ENCODE measurements around the gene BHLHE41.

The BHLHE41 gene

DNA sequence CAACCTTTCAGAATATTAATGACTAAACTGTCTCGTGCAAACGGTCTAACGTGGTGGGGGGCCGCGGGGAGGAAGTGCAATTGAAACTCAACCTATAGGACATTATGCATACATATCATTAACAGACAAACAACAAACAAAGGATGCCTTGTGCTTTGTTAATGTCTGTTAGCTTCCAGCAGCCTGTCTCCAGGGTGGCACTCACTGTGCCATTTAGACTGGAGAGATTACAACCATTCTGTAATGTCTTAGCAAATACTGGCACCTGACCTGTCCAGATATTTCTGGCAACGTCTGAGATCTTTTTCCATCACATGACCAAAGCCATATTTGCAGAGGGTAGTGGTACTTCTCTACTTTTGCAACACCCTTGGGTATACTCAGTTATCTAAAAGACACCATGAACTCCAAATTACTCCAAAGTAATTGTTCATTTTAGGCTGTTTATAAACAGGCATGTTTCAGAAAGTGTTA is 11.6 kb downstream of the BHLHE41 start:
- DNase-seq: peak; percentile 23

DNA sequence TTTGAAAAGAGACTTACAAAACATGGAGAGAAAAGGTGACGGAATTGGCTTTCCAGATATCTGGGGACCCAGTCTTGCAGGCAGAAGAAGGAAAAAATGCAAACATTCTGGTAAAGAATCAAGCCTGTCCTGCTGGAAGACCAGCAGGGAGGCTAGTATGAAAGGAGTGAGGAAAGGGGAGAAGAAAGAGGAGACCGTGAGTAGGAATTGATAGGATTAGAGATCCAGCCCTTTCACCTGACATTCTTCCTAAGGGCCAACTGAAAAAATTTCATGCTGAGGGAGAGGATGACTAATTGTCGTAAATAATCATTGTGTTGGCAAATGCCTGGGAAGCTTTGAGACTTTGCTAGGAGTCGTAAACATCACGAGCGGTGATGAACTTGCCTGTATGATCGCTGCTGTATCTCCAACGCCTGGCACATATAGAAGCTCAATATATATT is 12.1 kb downstream of the BHLHE41 start:
- no peak for DNase-seq

DNA sequence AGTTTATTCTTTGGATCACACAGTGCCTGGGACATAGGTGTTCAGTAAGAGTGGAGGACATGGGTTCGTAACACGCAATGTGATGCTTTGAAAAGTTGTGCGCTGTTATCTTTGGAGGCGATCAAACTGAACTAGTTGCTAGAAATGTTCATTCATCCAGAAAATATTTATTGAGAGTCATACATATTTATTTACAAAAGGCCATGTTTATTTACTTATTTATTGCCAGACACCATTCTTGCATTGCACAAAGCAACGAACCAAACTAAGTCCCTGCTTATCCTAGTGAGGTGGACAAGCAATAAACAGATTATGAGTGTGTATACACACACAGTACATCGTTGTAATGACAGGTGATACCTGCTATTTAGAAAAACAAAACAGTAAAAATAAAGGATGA is 12.6 kb downstream of the BHLHE41 start:
- DNase-seq: no peak

DNA sequence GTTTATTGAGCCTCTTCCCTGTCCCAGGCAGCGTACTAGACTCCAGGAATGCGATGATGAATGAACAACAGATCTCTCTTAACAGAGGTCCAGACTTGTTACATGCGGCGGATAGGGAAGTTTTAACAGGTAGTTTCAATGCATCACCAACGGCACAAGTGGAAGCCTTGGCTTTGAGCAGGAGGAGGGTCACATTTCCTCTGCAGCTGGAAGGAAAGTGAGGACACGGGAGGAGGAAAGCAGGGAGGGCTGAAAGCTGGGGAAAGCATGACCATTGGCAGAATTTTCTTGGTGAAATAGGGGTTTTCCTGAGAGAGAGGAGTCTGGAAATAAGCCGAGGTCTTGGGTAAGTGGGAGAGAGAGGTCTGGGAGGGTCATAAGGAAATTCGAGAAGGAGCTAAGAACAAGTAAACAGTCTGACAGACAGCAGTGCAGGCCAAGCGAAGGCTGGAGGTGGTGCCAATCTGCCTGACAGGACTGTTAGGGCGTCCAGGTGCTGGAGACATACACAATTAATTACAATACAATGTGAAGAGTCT is 15.4 kb downstream of the BHLHE41 start:
- no peak for DNase-seq

DNA sequence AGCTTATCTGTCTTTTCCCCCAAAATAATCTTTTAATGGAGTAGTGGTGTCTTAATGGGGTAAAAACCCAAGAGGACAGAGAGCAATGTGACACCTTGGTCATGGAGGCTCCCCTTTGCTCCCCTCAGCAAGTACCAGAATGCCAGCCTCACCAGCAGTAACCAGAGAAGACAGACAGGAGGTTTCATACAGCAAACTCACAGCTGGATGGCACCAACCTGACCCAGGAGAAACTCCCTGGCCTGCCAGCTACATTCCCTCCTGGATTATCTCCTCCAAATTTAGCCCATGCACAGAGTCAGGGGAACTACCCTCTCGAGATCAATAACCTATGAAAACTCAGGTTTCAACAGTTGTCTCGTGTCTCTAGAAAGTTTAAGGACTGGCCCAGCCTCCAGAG is 15.9 kb downstream of the BHLHE41 start:
- no peak for DNase-seq

DNA sequence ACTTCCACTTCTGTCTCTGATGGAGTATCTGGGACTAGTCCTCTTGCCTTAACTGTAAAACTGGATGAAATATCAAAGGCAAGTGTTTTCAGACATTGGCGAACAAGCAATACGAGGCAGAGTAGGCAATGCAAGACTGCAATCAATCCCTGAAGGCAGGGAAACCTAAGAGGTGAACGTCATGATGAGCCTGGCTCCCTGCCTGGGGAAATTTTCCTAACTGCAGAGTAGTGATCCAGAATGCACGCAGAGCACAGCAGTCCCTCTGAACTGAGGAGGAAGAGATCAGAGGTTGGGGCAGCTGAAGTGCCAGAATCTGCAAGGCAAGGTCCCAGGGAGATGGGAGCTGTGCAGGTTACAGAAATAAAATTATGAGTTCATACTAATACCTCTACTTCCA is 18.5 kb downstream of the BHLHE41 start:
- no peak for DNase-seq

DNA sequence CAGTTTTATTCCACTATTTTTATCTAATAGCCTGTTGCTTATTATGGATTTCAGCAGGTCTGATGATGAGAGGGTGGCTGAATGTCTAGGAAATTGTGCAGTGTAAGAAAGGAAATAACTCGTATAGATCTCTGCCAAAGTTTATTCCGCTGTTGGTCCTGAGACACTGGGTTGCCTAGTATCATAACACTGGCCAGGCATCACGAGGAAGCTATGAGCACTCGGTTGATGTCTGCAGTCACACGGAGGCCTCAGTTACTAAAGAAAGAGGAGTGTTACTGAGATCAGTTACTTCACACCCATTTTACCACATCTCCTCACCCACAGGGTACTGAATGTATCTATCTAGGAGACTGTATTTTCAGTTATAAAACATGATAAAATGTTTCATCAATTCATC is 21.9 kb downstream of the BHLHE41 start:
- DNase-seq: no peak

DNA sequence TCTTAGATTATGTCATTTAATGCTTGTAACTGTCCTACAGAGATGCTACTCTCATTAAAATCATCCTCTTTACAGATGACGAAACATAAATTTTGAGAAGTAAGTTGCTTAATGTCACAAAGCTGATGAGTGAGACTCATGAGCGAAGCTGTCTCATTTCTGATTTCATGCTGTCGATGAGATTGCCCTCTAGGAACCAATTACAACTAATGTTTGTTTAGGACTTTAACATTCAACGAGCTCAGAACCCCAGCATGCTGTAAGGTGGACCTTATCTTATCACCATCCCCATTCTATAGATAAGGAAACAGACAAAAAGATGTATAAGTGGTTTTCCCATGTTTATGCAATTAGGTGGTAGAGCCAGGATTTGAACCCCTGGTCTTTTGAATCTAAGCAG is 23.1 kb downstream of the BHLHE41 start:
- no peak for DNase-seq

DNA sequence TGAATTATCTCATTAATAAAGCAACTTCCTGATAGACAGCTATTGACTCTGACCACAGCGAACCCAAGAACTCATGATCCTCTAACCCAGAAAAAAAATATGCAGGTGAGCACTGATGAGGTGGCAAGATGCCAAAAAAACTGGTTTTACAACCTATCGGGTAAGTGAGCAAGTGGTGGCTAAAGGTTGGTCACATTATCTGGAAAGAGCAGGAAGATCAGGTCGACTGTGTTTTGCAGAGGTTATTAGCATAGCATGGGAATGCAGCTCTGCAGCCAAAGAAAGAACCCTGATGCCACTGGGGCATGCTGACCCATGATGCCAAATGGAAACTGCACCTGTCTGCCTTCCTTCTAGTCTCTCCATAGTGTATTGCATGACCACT is 23.5 kb downstream of the BHLHE41 start:
- no peak for DNase-seq

DNA sequence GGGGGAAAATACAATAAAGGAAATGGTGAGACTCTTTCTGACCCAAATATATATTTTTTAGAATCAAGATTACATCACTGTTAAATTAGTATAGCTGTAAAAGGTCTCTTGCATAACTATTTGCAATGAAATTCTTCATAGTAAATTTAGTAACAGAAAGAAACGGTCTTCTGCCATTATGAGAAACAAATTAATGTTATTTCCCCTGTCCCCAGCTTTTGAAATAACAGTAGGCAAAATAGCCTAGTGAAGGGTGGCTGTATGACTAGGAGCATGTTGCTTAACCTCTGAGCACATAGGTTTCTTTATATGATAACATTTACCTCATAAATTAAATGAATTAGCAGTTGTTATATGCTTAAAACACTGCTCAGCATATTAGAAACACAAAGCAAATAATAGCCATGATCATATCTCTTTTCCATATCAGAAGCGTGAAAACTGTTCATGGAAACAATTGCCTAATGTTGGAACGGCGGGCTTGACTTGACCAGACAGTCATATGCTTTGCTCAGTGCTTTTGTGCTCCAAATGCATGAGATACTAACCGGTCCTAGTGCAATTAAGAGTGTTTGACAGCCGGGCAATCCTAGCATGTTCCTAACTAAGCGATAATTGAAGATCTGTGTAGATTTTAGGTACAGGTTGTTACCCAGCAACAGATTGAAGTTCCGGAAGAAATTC is 24.0 kb downstream of the BHLHE41 start:
- no peak for DNase-seq

DNA sequence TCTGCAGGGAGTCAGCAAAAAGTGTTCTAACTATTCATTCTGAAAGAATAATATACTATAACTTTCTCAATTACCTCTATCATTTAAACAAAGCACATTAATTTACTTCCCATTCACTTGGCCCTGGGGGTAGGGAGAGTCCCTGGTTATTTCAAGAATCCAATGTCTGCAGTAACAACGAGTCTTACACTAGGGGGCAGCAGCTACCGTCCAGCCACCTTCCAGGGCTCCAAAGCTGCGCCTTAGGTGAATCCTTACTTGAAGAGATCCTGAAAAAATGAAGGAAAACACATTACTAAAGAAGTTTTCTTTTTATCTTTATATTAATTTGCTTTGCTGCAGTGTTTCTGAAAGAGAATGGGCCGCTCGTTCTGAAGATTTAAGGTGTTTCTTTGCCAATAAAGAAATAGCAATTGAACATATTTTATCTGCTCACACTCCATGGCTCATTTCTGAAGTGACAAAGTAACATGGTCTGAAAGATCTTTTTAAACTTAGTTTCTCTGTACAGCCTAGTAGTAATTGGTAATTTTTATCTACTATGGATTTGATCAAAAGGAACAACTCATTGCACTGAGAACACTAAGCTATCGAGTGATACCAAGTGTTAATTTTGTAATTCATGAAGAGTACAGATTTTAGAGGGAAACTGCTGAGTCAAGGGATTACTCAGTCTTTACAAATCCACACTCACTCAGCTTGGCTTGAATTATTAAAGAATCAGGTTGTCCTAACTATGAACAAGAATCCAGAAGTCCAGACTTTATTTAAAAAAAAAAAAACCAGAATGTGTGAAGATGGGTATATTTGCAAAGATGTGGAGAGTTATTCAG is 27.6 kb downstream of the BHLHE41 start:
- DNase-seq: peak; percentile 87

DNA sequence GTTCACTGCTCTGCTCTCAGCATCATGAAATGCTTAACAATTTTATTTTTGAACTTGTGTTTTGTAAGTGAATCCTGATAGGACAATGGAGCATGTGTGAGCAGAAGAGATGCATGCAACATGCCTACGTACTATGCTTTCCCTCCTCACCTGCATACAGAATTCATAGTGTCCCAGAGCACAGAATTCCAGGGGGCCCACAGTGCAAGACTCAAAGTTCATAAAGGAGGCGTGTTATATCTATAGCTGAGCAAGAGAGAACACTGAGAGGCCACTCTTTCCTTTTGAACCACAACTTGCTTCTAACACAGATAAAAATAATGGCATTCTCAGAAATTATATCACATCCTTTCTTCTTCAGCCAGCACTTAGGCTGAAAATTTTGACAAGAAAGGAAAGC is 28.8 kb downstream of the BHLHE41 start:
- peak; percentile 24 for DNase-seq

DNA sequence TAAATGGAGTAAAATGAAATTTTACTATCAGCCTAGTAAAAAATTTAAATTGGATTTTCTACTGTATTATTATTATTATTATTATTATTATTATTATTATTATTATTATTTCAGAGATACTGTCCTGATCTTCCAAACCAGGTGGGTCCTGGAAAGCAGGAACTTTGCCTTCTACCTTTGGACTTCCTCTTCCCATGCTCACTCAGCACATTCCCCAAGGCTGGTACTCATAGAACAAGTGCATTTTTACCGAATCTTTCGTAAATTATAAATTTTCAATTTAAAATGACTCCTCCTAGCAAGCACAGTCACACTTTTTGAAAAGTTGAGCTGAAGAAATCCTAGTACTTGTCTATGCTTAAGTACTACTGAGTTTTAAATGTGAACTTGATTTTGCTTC is 29.7 kb downstream of the BHLHE41 start:
- DNase-seq: no peak

DNA sequence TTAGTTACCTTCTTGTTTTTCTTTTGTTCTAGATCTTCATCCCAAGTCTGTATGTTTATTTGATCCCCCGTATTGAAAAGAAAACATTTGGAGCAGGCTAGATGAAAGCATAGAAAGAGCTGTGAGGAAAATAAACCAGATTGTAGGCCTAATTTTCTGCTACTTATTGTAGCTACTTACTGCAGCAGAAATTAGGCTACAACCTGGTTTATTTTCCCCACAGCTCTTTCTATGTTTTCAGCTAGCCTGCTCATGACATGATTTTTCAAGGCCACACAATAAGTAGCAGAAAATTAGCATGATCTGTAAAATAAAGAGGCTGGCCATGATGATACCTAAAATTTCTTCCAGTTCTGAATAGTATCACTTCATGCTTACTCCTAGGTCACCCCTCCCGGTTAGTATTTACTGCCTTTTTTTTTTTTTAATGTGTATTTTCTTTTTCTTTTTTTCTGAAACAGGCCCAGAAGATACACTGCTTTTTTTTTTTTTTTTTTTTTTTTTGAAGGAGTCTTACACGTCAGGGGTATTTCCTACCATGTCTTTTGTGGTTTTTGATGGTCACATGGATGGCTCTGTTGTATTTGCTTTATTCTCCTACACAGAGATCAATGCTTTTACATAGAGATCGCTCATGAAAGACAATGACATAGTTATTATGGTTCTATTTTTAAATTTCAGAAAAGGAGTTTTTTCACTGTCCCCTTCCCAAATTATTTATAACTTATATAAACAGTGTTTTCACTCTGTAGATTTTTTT is 32.3 kb downstream of the BHLHE41 start:
- DNase-seq: no peak

DNA sequence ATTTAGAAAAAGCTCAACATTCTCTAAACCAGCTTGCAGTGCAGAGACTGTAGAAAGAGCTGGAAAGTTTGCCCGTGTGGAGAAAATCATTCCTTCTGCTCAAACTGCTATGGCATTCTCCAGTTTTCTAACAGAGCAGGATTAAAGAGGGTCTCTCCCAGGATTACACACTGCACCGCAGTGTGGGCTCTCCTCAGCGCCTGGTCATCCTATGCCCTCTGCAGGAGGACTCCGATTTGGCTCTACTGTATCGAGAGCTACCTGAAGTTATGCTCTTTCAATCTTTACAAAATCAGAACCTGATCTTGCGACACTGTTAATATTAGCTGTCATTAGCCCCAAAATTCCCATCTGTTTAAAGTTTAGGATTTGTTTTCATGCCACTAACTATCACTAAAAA is 33.0 kb downstream of the BHLHE41 start:
- DNase-seq: no peak

DNA sequence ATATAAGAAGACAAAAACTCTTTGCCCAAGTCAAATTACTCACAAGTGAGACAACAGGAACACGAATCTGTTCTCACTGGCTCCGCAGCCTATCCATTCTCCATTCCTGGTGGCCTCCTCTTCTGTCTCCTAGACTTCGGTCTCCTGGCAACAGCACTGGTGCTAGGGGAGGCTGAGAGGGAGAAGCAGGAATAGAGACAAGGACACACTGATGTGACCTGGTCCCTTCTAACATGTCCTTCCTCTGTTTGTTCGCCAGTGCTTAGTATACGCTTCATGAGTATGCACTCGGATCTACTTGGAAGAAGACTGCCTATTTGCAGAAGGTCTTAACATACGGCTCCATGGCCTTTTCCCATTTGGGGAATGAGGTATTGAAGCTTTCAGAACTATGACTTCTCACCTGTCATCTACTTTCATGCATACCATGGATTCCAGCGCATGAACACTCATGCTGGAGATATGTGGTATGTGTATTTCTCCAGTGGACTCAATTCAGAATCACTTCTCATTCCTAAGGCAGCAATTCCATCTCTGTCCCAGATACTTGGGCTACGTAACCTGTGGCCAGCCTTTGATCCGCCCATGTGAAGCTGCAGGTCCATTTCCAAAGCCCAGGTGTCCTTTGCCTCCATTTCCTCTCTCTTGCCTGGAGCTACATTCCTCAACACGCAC is 33.9 kb downstream of the BHLHE41 start:
- DNase-seq: no peak

DNA sequence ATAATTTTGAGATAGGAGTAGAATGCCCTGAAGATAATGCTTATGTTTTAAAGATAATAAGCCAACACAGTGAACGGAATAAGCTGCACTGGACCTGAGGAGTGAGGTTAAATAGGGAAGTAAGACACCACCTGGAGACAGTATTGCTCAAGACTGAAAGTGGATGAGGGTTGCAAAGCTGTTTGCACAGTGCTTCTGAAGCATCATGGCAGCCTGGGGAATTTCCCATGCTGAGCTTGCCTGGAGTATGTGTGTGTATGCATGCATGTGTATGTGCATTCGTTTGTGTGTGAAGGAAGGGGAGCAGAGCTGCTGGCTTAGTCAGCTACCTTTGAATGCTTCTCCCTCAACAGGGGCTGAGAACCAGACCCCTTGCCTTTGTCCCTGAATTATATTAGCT is 35.8 kb downstream of the BHLHE41 start:
- peak; percentile 35 for DNase-seq

DNA sequence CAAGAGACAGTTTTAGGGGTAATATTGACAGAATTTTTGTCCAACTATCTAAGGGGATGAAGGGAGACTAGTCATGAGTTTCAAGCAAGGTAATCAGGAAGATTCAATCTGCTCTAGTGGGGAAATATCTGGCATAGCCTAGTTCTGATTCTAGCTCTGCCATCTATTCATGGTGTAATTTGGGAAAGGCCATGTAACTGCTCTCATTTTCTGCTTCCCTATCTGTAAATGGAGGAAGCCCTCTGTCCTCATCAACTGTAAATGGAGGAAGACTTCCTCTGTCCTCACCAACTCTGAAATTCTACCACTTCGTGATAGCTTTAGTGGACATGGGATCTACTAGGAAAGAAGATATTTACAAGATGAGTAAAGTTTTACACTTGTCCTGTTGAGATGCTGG is 37.9 kb downstream of the BHLHE41 start:
- no peak for DNase-seq

DNA sequence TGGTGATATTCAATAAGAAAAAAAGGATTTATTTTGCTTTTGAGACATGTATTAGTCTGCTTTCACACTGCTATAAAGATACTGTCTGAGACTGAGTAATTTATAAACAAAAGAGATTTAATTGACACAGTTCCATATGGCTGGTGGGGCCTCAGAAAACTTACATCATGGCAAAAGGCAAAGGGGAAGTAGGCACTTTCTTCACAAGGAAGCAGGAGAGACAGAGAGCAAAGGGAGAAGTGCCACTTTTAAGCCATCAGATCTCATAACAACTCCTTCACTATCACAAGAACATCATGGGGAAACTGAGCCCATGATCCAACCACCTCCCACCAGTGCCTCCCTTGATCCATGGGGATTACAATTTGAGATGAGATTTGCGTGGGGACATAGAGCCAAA is 43.9 kb downstream of the BHLHE41 start:
- peak; percentile 46 for DNase-seq

DNA sequence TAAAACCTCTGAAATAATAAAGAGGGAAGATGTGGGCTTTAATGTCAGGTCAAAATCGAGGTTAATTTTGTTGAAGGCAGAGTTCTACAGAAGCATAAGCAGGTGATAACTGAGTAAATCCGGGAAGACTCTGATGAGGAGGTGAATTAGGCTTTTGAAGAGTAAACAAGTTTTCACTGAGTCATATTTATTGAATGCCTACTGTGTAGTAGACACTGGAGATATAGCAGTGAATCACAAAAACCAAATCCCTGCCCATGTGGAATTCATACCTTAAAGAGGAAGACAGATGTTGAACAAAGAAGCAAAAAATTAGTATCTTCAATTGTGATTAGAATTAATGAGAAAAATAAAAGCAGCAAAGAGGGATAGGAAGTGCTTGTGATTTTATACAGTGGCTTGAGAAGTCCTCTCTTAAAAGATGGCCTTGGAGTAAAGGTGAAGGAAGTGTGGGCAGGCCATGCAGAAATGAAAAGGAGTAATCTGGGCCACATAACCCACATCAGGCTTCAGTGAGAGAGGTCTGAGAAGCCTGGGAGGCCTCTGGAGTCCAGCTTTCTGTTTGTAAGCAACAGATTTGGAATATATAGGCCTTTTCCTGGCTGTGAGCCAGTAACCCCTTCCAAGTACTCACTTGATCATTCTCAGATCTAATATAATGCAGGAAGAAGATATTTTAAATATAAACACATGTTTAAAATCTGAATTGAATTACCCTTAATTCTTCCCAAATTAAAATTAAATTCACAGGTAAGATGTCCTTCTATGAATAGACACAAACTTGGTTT is 46.7 kb downstream of the BHLHE41 start:
- no peak for DNase-seq

Data from OCI-M1 (cell line).